ENCODE results near the gene WDR4.
"Not testable (repeated sequence)": the region's sequence is repeated elsewhere in the genome, so short reads cannot be mapped to it uniquely, and the experiment has no call there.

The WDR4 gene

DNA sequence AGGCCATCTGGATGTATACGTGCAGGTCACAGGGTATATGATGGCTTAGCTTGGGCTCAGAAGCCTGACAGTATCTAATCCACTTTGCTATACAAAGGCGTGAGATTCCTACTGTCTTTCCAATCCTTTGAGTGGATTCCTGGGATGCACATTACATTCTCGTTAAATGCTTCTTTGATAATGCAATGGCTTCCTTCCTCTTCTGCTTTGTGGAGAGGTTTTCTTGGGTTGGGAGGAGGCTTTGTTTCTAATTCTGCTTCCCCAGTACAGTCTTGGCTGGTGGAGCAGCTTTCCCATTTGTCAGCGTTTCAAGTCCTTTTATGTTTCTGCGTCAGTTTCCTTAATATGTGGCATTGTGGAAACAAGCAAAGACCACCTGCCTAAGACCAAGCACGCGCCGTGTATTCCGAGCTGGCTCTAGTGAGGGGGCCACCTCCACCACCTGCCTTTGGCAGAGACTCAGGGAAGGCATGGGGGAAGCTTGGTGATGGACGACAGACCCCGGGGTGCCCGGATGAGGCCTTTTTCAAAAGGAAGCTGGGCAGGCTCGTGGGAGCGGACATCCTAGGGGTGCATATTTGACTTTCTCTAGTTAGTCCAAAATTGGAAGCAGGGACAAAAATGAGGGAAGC lies 72.7 kb downstream of the WDR4 start:
- TF ChIP-seq MAX (IDR thresholded peaks at IDR 0.05; ENCODE audit: low read depth, low read length) (no peak), MYC (IDR thresholded peaks at IDR 0.05; ENCODE audit: low read depth, low read length) (no peak), POLR2A (IDR thresholded peaks at IDR 0.05; ENCODE audit: extremely low read depth, insufficient read length) (no peak)
- TF ChIP-seq, protein P1, sequence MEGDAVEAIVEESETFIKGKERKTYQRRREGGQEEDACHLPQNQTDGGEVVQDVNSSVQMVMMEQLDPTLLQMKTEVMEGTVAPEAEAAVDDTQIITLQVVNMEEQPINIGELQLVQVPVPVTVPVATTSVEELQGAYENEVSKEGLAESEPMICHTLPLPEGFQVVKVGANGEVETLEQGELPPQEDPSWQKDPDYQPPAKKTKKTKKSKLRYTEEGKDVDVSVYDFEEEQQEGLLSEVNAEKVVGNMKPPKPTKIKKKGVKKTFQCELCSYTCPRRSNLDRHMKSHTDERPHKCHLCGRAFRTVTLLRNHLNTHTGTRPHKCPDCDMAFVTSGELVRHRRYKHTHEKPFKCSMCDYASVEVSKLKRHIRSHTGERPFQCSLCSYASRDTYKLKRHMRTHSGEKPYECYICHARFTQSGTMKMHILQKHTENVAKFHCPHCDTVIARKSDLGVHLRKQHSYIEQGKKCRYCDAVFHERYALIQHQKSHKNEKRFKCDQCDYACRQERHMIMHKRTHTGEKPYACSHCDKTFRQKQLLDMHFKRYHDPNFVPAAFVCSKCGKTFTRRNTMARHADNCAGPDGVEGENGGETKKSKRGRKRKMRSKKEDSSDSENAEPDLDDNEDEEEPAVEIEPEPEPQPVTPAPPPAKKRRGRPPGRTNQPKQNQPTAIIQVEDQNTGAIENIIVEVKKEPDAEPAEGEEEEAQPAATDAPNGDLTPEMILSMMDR (IDR thresholded peaks at IDR 0.05; ENCODE audit: low read depth, low read length) = no peak
- no peak for DNase-seq (ENCODE audit: low read depth)
- H3K4me3 ChIP-seq (ENCODE audit: low read depth, low read length) = no peak overlapping the region

- not testable (repeated sequence) for H3K4me3 ChIP-seq (ENCODE audit: low read depth, low read length); DNase-seq (ENCODE audit: low read depth)
Measured at GRCh38 chr21:42801616-42802015, 77.7 kb downstream of the WDR4 start.

DNA sequence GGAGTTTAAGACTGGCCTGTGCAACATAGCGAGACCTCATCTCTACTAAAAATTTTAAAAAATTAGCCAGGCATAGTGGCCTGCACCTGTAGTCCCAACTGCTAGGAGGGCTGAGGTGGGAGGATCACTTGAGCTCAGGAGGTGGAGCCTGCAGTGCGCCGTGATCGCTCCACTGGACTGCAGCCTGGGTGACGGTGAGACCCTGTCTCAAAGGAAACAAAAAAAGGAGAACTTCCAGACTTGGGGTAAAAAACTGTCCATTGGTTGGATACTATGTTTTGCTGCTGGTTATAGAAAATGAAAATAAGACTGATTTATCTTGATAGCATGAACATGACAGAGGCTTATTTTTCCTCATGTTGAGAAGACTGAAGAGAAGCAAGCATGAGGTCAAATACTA lies 79.4 kb downstream of the WDR4 start:
- no peak for DNase-seq (ENCODE audit: low read depth)
- no peak overlapping the region for H3K4me3 ChIP-seq (ENCODE audit: low read depth, low read length)
- TF ChIP-seq, protein P1 (IDR thresholded peaks at IDR 0.05; ENCODE audit: low read depth, low read length) = no peak
- TF ChIP-seq POLR2A (IDR thresholded peaks at IDR 0.05; ENCODE audit: extremely low read depth, insufficient read length) (no peak), MAX (IDR thresholded peaks at IDR 0.05; ENCODE audit: low read depth, low read length) (no peak), MYC (IDR thresholded peaks at IDR 0.05; ENCODE audit: low read depth, low read length) (no peak)

- DNase-seq (ENCODE audit: low read depth) = no peak
- no peak for TF ChIP-seq MAX (IDR thresholded peaks at IDR 0.05; ENCODE audit: low read depth, low read length)
- TF ChIP-seq, protein P1 (IDR thresholded peaks at IDR 0.05; ENCODE audit: low read depth, low read length) = no peak
- no peak for TF ChIP-seq MYC (IDR thresholded peaks at IDR 0.05; ENCODE audit: low read depth, low read length)
- TF ChIP-seq POLR2A (IDR thresholded peaks at IDR 0.05; ENCODE audit: extremely low read depth, insufficient read length) = no peak
- H3K4me3 ChIP-seq (ENCODE audit: low read depth, low read length) = no peak overlapping the region
Measured at GRCh38 chr21:42799516-42799915, 79.8 kb downstream of the WDR4 start.
